K562 (cell line): ENCODE data around the gene RPLP2. TPM values are rescaled to one million over a fixed set of nuclear protein-coding genes. Genes with fewer than 3 reads are reported as not detected.
A peak's percentile ranks its signal among the peaks of the same experiment; 100 is the strongest.

Experiments
- ATAC-seq: fragments of 200-7000 bp; cut with Tn5 transposase; 3 replicates; pipeline ENCODE4 v1.9.1; 2020; ENCODE audit warnings: moderate library complexity
- BruUV-seq: library from RNA; stranded (reverse); fragments of 400-500 nt; replicated peaks from 2 replicates; lab custom pipeline; 2021; lab: Mats Ljungman, UMichigan
- CTCF ChIA-PET: fragments of 300-600 bp; formaldehyde crosslinking; extraction: SDS; loops from one replicate; lab custom pipeline; 2021; ENCODE audit warnings: low intra/inter-chr PET ratio; lab: Yijun Ruan, JAX
- POLR2A ChIA-PET: fragments of 300-600, 350-650 bp; sonication (Branson Sonifier 250); formaldehyde crosslinking; extraction: SDS; loops from one replicate; lab custom pipeline; 2021; ENCODE audit warnings: antibody characterized with exemption, inconsistent platforms; lab: Yijun Ruan, JAX
- DNase-seq, 4 experiments: peaks; one replicate each; pipeline versions ENCODE4 v3.0.0 to v3.0.0-alpha.2; 2011 to 2018; ENCODE audit warnings: low spot score in 3 of 4, mixed read lengths in 3 of 4; ENCODE audit errors: extremely low read depth in 1 of 4
- FAIRE-seq: peaks from 2 replicates; lab custom pipeline; 2011; peaks lifted over from hg19 to GRCh38; lab: Jason Lieb, UNC
- H2AFZ ChIP-seq: 2 replicates; pipeline ENCODE4 v1.6.0; 2011; ENCODE audit warnings: low read depth, low read length, control low read depth, inconsistent platforms
- H3K27ac ChIP-seq: fragments of 200-600 bp; 3 replicates; pipeline ENCODE4 v1.8.0; 2011; ENCODE audit warnings: low read depth, mild to moderate bottlenecking, control low read depth, inconsistent platforms, low read length, moderate library complexity, mixed read lengths; ENCODE audit errors: extremely low read depth
- H3K27me3 ChIP-seq, 2 experiments: fragments of 300-600 bp in 1 of 2; 2 replicates in 1 of 2; 3 replicates in 1 of 2; pipeline versions ENCODE4 v1.6.0 to v1.8.0; 2011; ENCODE audit warnings: inconsistent platforms in 2 of 2, low read length in 2 of 2, mild to moderate bottlenecking in 1 of 2, mixed read lengths in 1 of 2, moderate library complexity in 1 of 2; ENCODE audit not compliant: control insufficient read depth in 2 of 2, insufficient read depth in 2 of 2
- H3K36me3 ChIP-seq: fragments of 300-600 bp; 3 replicates; pipeline ENCODE4 v1.8.0; 2011; ENCODE audit warnings: mild to moderate bottlenecking, low read length, inconsistent platforms; ENCODE audit not compliant: control insufficient read depth, insufficient read depth
- H3K4me1 ChIP-seq, 2 experiments: fragments of 200-600 bp in 1 of 2; replicated peaks in 1 of 2; 2 replicates in 1 of 2; 3 replicates in 1 of 2; pipeline versions ENCODE4 v1.5.1 to v1.8.0; 2011; ENCODE audit warnings: inconsistent platforms in 2 of 2, low read length in 2 of 2, mild to moderate bottlenecking in 1 of 2, mixed read lengths in 1 of 2, moderate library complexity in 1 of 2; ENCODE audit not compliant: control insufficient read depth in 2 of 2, insufficient read depth in 2 of 2
- H3K4me2 ChIP-seq: 2 replicates; pipeline ENCODE4 v1.6.1; 2011; ENCODE audit warnings: low read length, control low read depth, inconsistent platforms, mixed read lengths; ENCODE audit not compliant: insufficient read depth
- H3K4me3 ChIP-seq: fragments of 200-600 bp; sonication (generic), shearing (Covaris generic); 2 replicates; pipeline ENCODE4 v1.5.1; 2016; ENCODE audit warnings: control low read depth, inconsistent platforms
- H3K79me2 ChIP-seq: fragments of 200-600 bp; 3 replicates; pipeline ENCODE4 v1.8.0; 2011; ENCODE audit warnings: low read length, inconsistent platforms; ENCODE audit not compliant: control insufficient read depth, insufficient read depth
- H3K9ac ChIP-seq, 2 experiments: 2 replicates each; pipeline versions ENCODE4 v1.6.0 to v1.6.1; 2011; ENCODE audit warnings: low read depth in 2 of 2, low read length in 2 of 2, control low read depth in 1 of 2, inconsistent platforms in 1 of 2, mild to moderate bottlenecking in 1 of 2, mixed read lengths in 1 of 2; ENCODE audit not compliant: insufficient read depth in 1 of 2
- H3K9me1 ChIP-seq: one replicate; pipeline ENCODE4 v1.6.0; 2011; ENCODE audit warnings: inconsistent platforms, mild to moderate bottlenecking, low read length, moderate library complexity; ENCODE audit not compliant: control insufficient read depth, insufficient read depth
- H3K9me3 ChIP-seq: replicated peaks from 2 replicates; pipeline ENCODE4 v1.5.1; 2011; ENCODE audit warnings: low read depth, low read length, inconsistent platforms; ENCODE audit not compliant: control insufficient read depth, insufficient read depth
- H4K20me1 ChIP-seq: replicated peaks from 2 replicates; pipeline ENCODE4 v1.6.1; 2011; ENCODE audit warnings: low read length, inconsistent platforms, mixed read lengths; ENCODE audit not compliant: control insufficient read depth, insufficient read depth
- ARID3B ChIP-seq: fragments of 250-450 bp; sonication (Bioruptor Pico); IDR thresholded peaks from 2 replicates; pipeline ENCODE4 v1.4.0; 2020; ENCODE audit warnings: borderline replicate concordance
- CCNT2 ChIP-seq: IDR thresholded peaks from 2 replicates; pipeline ENCODE4 v1.6.1; 2011; ENCODE audit warnings: borderline replicate concordance, low read depth, mild to moderate bottlenecking, moderate library complexity, mixed read lengths, low read length; ENCODE audit not compliant: insufficient read length; ENCODE audit errors: extremely low read depth
- CREM ChIP-seq: IDR thresholded peaks from 2 replicates; pipeline ENCODE4 v1.6.1; 2014; ENCODE audit warnings: antibody characterized with exemption, low read depth
- CXXC5 ChIP-seq: fragments of 250-450 bp; sonication (Bioruptor Pico); IDR thresholded peaks from 2 replicates; pipeline ENCODE4 v1.8.0; 2022; ENCODE audit warnings: inconsistent platforms, mild to moderate bottlenecking, moderate library complexity
- HDAC1 ChIP-seq, 2 experiments: fragments of 450-650 bp; IDR thresholded peaks; 2 replicates each; pipeline ENCODE4 v1.6.1; 2016 to 2017; ENCODE audit warnings: inconsistent platforms in 1 of 2, mild to moderate bottlenecking in 1 of 2, moderate library complexity in 1 of 2
- HMGN3 ChIP-seq: IDR thresholded peaks from 2 replicates; pipeline ENCODE4 v1.6.1; 2011; ENCODE audit warnings: borderline replicate concordance, low read depth, mild to moderate bottlenecking, mixed read lengths, low read length; ENCODE audit not compliant: insufficient read length; ENCODE audit errors: extremely low read depth
- HNRNPH1 ChIP-seq: fragments of 200-400 bp; formaldehyde crosslinking; optimal IDR thresholded peaks from 2 replicates; pipeline ENCODE3; 2017; ENCODE audit warnings: low read depth, mild to moderate bottlenecking, low read length, moderate library complexity
- IRF9 ChIP-seq: fragments of 450-650 bp; IDR thresholded peaks from 2 replicates; pipeline ENCODE4 v1.6.1; 2016; ENCODE audit warnings: missing biosample characterization, missing genetic modification characterization
- KDM2B ChIP-seq: fragments of 250-450 bp; sonication (Bioruptor Pico); IDR thresholded peaks from 2 replicates; pipeline ENCODE4 v1.8.0; 2021; ENCODE audit warnings: mild to moderate bottlenecking, moderate library complexity
- KLF10 ChIP-seq: fragments of 250-450 bp; sonication (Bioruptor Pico); IDR thresholded peaks from 2 replicates; pipeline ENCODE4 v1.6.1; 2021; ENCODE audit warnings: matching md5 sums
- NRF1 ChIP-seq, 2 experiments: fragments of 450-650 bp; IDR thresholded peaks in 1 of 2; conservative IDR thresholded peaks in 1 of 2; 2 replicates each; pipeline ENCODE4 v1.6.1; 2014; ENCODE audit warnings: mild to moderate bottlenecking in 2 of 2
- POLR2G ChIP-seq: fragments of 200-400 bp; formaldehyde crosslinking; IDR thresholded peaks from 2 replicates; pipeline ENCODE4 v1.6.1; 2017; ENCODE audit warnings: low read depth, mild to moderate bottlenecking, antibody characterized with exemption, low read length, moderate library complexity
- RCOR1 ChIP-seq, 2 experiments: IDR thresholded peaks; 2 replicates each; pipeline ENCODE4 v1.6.1; 2012; ENCODE audit warnings: low read depth in 2 of 2, low read length in 2 of 2, borderline replicate concordance in 1 of 2, improper control_type of control experiment in 1 of 2
- VEZF1 ChIP-seq: fragments of 200-800 bp; sonication (Bioruptor generic); IDR thresholded peaks from 2 replicates; pipeline ENCODE4 v1.6.1; 2017; ENCODE audit warnings: missing genetic modification characterization, missing compliant biosample characterization
- ZKSCAN1 ChIP-seq: fragments of 150-350 bp; IDR thresholded peaks from 2 replicates; pipeline ENCODE4 v1.6.1; 2016; ENCODE audit warnings: low read depth, low read length
- ZNF263 ChIP-seq: sonication (generic); formaldehyde crosslinking; IDR thresholded peaks from 2 replicates; pipeline ENCODE4 v1.8.0; 2022; ENCODE audit warnings: mild to moderate bottlenecking, missing genetic modification reagents, borderline replicate concordance
- WGBS: fragments of 100-300 bp; shearing (Covaris generic); methylation state at CpG from one replicate; pipeline ENCODE4 v1.1.6; 2016; ENCODE audit warnings: low coverage, mixed read lengths; ENCODE audit not compliant: insufficient coverage; ENCODE audit errors: missing lambda C conversion rate; 5-methylcytosine and 5-hydroxymethylcytosine counted together
- in situ Hi-C: fragments of 300-500 bp; cut with MboI; formaldehyde crosslinking; loops from 4 replicates; pipeline ENCODE4 v1.15.0; 2018; ENCODE audit warnings: inconsistent platforms, mixed read lengths
- intact Hi-C: fragments of 100-400 bp; cut with micrococcal nuclease; formaldehyde crosslinking; loops from 2 replicates; pipeline ENCODE4 v1.14.2; 2022
- polyA plus RNA-seq, 8 experiments: library from polyadenylated mRNA; depleted of rRNA in 4 of 8; stranded (reverse) in 5 of 8; unstranded in 3 of 8; fragments of >200 nt; fragmentation: Nextera tagmentation in 2 of 8; fragmentation: Illumina TruSeq in 1 of 8; extraction: Ambion mirVana in 2 of 8; extraction: Trizol in 1 of 8; gene quantifications; 2 replicates each; pipeline versions ENCODE4 v1.2.1 to v1.2.3, GENCODE V29; 2011 to 2014; ENCODE audit warnings: inconsistent platforms in 1 of 8, missing spikeins in 1 of 8
- total RNA-seq, 7 experiments: library from RNA; depleted of rRNA in 6 of 7; stranded (reverse); fragments of >200 nt in 6 of 7; fragmentation: Illumina TruSeq in 2 of 7; extraction: Trizol in 2 of 7; gene quantifications; 2 replicates each; pipeline versions ENCODE4 v1.2.1 to v1.2.3, GENCODE V29; 2011 to 2021; ENCODE audit warnings: low replicate concordance in 1 of 7

The RPLP2 gene
- total and polyA plus RNA-seq, 9 of the 15 experiments (the other 6 are each of a cell fraction or from before 2014, with no cell fraction given) = 528 to 3,807 (median 1,633) TPM

- Histone ChIP-seq H3K4me1 (peaks cover 0 to 79% of the 10 kb centered on the region in 2 experiments; a peak in 2 of 5 replicates), H3K4me3 (no peak within 1 kb of the TSS), H3K27me3 (no peaks in the 10 kb centered on the region), H3K4me2 (no peak within 1 kb of the TSS), H3K9me3 (no peaks in the 10 kb centered on the region), H3K27ac (no peak within 1 kb of the TSS), H3K9ac (peak within 1 kb of the TSS in 1 of 2 experiments; percentile 69; a peak in 2 of 4 replicates), H3K36me3 (peaks cover 31% of the 10 kb centered on the region; the same call in 1 of the 3 replicates), H2AFZ (no peak within 1 kb of the TSS), H4K20me1 (no peaks in the 10 kb centered on the region), H3K79me2 (no peaks in the 10 kb centered on the region), H3K9me1 (peaks cover 3% of the 10 kb centered on the region)
- WGBS = 26% methylated on average over 6 of the region's 44 CpGs
- intact Hi-C loops = loop anchor here (10.0 kb wide), 1 partner anchor 225 kb away; the partner anchor contains the start of genes LMNTD2 and RASSF7
- DNase-seq (peak; percentile 72 to 89 (median 82)), FAIRE-seq (peak; percentile 6), ATAC-seq (peak; percentile 76)
- no TSS peak for BruUV-seq
- CTCF ChIA-PET = no interaction called here
- POLR2A ChIA-PET = interaction anchor here (0.5 to 2.0 kb wide), 3 partner anchors 27 to 292 kb away, joined by 3 to 6 read pairs (median 6); no protein-coding TSS in a partner anchor
- in situ Hi-C loops = no loop called here
- TF ChIP-seq KDM2B (CRISPR knock-in tag) = no peak
- no peak for TF ChIP-seq HNRNPH1
- TF ChIP-seq ARID3B (CRISPR knock-in tag) = no peak
- peak; percentile 46; the same call in 1 of the 2 replicates for TF ChIP-seq POLR2G
- TF ChIP-seq HMGN3 = peak; percentile 57
- peak; percentile 79 for TF ChIP-seq ZNF263 (CRISPR knock-in tag)
- TF ChIP-seq RCOR1 (IDR thresholded peaks at IDR 0.05; ENCODE audit: borderline replicate concordance in 1 of 2, low read depth in 2 of 2, low read length in 2 of 2) = peak; percentile 77 to 99; a peak in 3 of 4 replicates
- TF ChIP-seq NRF1 (conservative IDR thresholded peaks at IDR 0.05 in 1 of 2, IDR thresholded peaks at IDR 0.05 in 1 of 2) = peak in 1 of 2 experiments; percentile 40; a peak in 1 of 4 replicates
- TF ChIP-seq KLF10 = no peak
- TF ChIP-seq CXXC5 (CRISPR knock-in tag) = peak; percentile 50; the same call in 1 of the 2 replicates
- no peak for TF ChIP-seq ZKSCAN1
- TF ChIP-seq VEZF1 = peak; percentile 69
- TF ChIP-seq CCNT2 = peak; percentile 21
- no peak for TF ChIP-seq IRF9 (tag)
- TF ChIP-seq CREM = 0 out of 2 replicates have a peak, but pooled peaks have one; percentile 10
- peak in 1 of 2 experiments; percentile 32; a peak in 1 of 4 replicates for TF ChIP-seq HDAC1 (IDR thresholded peaks at IDR 0.05)
Observed at GRCh38 chr11:789943-790342, 19.8 kb upstream of the RPLP2 start, which contains the start of gene CEND1. TSS of gene CEND1 (minus strand) at chr11:790090. CDS start at chr11:788576, 1,514 bp downstream.
